ENCODE measurements around the gene TNRC6B.

TNRC6B gene

DNA sequence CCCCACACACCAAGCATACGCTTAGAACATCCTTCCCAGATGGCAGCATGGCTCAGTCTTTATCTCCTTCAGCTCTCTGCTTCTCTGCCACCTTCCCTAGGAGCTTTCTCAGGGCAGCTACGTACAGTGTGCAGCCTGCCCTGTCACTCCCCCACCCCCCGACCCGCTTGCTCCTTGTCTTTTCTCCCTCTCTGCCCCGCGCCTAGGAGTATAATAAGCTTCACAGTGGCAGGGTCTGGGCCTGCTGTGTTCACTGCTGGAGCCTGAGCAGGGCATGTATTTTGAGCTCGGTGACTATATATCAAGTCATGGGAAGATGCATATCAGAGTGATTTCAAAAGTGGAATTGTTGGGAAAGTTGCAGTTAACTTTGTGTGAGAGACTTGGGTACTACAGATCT is 112.8 kb downstream of the TNRC6B start:
- Histone ChIP-seq H3K4me1 (ENCODE audit: control insufficient read depth in 5 of 5, insufficient read depth in 5 of 5, low read length in 5 of 5) (no peaks in the 10 kb centered on the region), H3K27me3 (ENCODE audit: control insufficient read depth in 5 of 5, insufficient read depth in 4 of 5, low read length in 5 of 5) (no peaks in the 10 kb centered on the region), H3K4me3 (ENCODE audit: low read depth in 1 of 5, low read length in 5 of 5) (no peak overlapping the region), H3K9me3 (ENCODE audit: control insufficient read depth in 5 of 5, low read length in 5 of 5) (no peaks in the 10 kb centered on the region), H3K27ac (ENCODE audit: low read depth, low read length) (no peak overlapping the region), H3K9ac (ENCODE audit: low read length in 5 of 5) (no peak overlapping the region), H3K36me3 (ENCODE audit: control insufficient read depth in 5 of 5, insufficient read depth in 5 of 5, low read length in 5 of 5) (peaks cover 20 to 76% (median 56%) of the 10 kb centered on the region in 5 donors)

GRCh38 chr22:40294696-40295095 is 117.0 kb downstream of the TNRC6B start:
- no peaks in the 10 kb centered on the region for H3K27me3 ChIP-seq (ENCODE audit: control insufficient read depth in 5 of 5, insufficient read depth in 4 of 5, low read length in 5 of 5)
- H3K9me3 ChIP-seq (ENCODE audit: control insufficient read depth in 5 of 5, low read length in 5 of 5) = no peaks in the 10 kb centered on the region
- H3K9ac ChIP-seq (ENCODE audit: low read length in 5 of 5) = no peak overlapping the region
- peaks cover 0 to 3% (median 2%) of the 10 kb centered on the region in 5 donors for H3K4me1 ChIP-seq (ENCODE audit: control insufficient read depth in 5 of 5, insufficient read depth in 5 of 5, low read length in 5 of 5)
- H3K4me3 ChIP-seq (ENCODE audit: low read depth in 1 of 5, low read length in 5 of 5) = no peak overlapping the region
- H3K27ac ChIP-seq (ENCODE audit: low read depth, low read length) = no peak overlapping the region
- H3K36me3 ChIP-seq (ENCODE audit: control insufficient read depth in 5 of 5, insufficient read depth in 5 of 5, low read length in 5 of 5) = peaks cover 8 to 55% (median 27%) of the 10 kb centered on the region in 5 donors

GRCh38 chr22:40300316-40300715 is 122.6 kb downstream of the TNRC6B start:
- Histone ChIP-seq H3K36me3 (ENCODE audit: control insufficient read depth in 5 of 5, insufficient read depth in 5 of 5, low read length in 5 of 5) (peaks cover 14 to 46% (median 26%) of the 10 kb centered on the region in 5 donors), H3K4me1 (ENCODE audit: control insufficient read depth in 5 of 5, insufficient read depth in 5 of 5, low read length in 5 of 5) (peaks cover 0 to 15% (median 12%) of the 10 kb centered on the region in 5 donors)

GRCh38 chr22:40300884-40301672 is 123.4 kb downstream of the TNRC6B start:
- Histone ChIP-seq H3K4me3 (ENCODE audit: low read depth in 1 of 5, low read length in 5 of 5) (no peak overlapping the region), H3K36me3 (ENCODE audit: control insufficient read depth in 5 of 5, insufficient read depth in 5 of 5, low read length in 5 of 5) (peaks cover 14 to 47% (median 27%) of the 10 kb centered on the region in 5 donors), H3K27ac (ENCODE audit: low read depth, low read length) (no peak overlapping the region), H3K9ac (ENCODE audit: low read length in 5 of 5) (no peak overlapping the region), H3K27me3 (ENCODE audit: control insufficient read depth in 5 of 5, insufficient read depth in 4 of 5, low read length in 5 of 5) (no peaks in the 10 kb centered on the region), H3K9me3 (ENCODE audit: control insufficient read depth in 5 of 5, low read length in 5 of 5) (peaks cover 0 to 3% (median 0%) of the 10 kb centered on the region in 5 donors), H3K4me1 (ENCODE audit: control insufficient read depth in 5 of 5, insufficient read depth in 5 of 5, low read length in 5 of 5) (peaks cover 0 to 15% (median 12%) of the 10 kb centered on the region in 5 donors)

More at GRCh38 chr22:40300316-40300715, 122.6 kb downstream of the TNRC6B start:
- Histone ChIP-seq H3K4me3 (ENCODE audit: low read depth in 1 of 5, low read length in 5 of 5) (no peak overlapping the region), H3K27me3 (ENCODE audit: control insufficient read depth in 5 of 5, insufficient read depth in 4 of 5, low read length in 5 of 5) (no peaks in the 10 kb centered on the region), H3K27ac (ENCODE audit: low read depth, low read length) (no peak overlapping the region), H3K9ac (ENCODE audit: low read length in 5 of 5) (no peak overlapping the region), H3K9me3 (ENCODE audit: control insufficient read depth in 5 of 5, low read length in 5 of 5) (peaks cover 0 to 3% (median 0%) of the 10 kb centered on the region in 5 donors)

- Histone ChIP-seq H3K9me3 (ENCODE audit: control insufficient read depth in 5 of 5, low read length in 5 of 5) (peaks cover 0 to 3% (median 0%) of the 10 kb centered on the region in 5 donors), H3K27me3 (ENCODE audit: control insufficient read depth in 5 of 5, insufficient read depth in 4 of 5, low read length in 5 of 5) (no peaks in the 10 kb centered on the region), H3K4me3 (ENCODE audit: low read depth in 1 of 5, low read length in 5 of 5) (no peak overlapping the region), H3K4me1 (ENCODE audit: control insufficient read depth in 5 of 5, insufficient read depth in 5 of 5, low read length in 5 of 5) (peaks cover 0 to 15% (median 12%) of the 10 kb centered on the region in 5 donors), H3K27ac (ENCODE audit: low read depth, low read length) (no peak overlapping the region), H3K9ac (ENCODE audit: low read length in 5 of 5) (no peak overlapping the region), H3K36me3 (ENCODE audit: control insufficient read depth in 5 of 5, insufficient read depth in 5 of 5, low read length in 5 of 5) (peaks cover 14 to 43% (median 23%) of the 10 kb centered on the region in 5 donors)
Observed at GRCh38 chr22:40302149-40302548, 124.4 kb downstream of the TNRC6B start.

DNA sequence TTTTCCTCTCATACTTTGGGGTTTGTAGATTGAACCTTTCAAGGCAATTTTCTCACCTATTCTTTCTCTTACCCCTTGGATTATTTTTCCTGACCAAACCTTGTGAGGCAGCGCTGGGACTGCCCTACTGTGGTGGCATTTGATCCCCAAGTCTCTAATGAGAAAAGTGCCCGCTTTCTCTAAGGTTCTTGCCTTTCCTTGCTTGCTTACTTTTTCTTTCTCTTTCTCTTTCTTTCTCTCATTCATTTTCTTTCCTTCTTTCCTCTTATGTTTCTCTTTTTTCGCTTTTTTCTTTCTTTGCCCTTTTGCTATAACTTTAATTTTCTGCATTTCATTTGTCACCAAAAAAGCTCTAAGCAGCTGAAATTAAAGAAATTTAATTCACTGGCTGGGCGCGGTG is 127.9 kb downstream of the TNRC6B start:
- H3K27me3 ChIP-seq (ENCODE audit: control insufficient read depth in 5 of 5, insufficient read depth in 4 of 5, low read length in 5 of 5) = no peaks in the 10 kb centered on the region
- no peak overlapping the region for H3K27ac ChIP-seq (ENCODE audit: low read depth, low read length)
- peaks cover 18 to 69% (median 48%) of the 10 kb centered on the region in 5 donors for H3K36me3 ChIP-seq (ENCODE audit: control insufficient read depth in 5 of 5, insufficient read depth in 5 of 5, low read length in 5 of 5)

DNA sequence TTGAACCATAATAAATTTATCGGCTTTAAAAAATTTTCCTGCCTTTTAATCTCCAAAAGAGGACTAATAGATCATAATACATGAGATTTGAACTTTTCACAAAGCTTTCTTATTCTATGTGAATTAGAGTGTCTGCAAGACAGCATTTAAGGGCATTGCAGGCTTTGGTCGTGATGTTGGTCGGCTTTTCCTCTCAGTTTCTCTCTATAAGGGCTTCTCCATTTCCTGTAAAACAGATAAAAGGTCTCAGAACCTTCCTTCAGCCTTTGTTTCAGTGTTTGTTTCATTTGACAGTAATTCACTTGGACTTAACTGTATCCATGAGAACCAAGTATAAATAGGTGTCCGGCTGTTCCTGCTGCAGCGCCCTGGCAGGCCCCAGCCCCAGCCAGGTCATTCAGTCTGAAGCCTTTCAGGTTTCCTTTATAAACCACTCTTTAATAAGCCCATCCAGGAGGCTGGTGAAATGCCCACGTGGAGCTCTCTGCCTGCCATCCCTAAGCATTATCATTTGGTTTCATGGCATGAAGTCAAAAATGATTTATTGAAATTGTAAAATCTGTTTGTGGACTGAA is 131.4 kb downstream of the TNRC6B start:
- no peaks in the 10 kb centered on the region for H3K9me3 ChIP-seq (ENCODE audit: control insufficient read depth in 5 of 5, low read length in 5 of 5)
- peaks cover 27 to 75% (median 53%) of the 10 kb centered on the region in 5 donors for H3K36me3 ChIP-seq (ENCODE audit: control insufficient read depth in 5 of 5, insufficient read depth in 5 of 5, low read length in 5 of 5)
- no peak overlapping the region for H3K9ac ChIP-seq (ENCODE audit: low read length in 5 of 5)
- no peak overlapping the region for H3K27ac ChIP-seq (ENCODE audit: low read depth, low read length)
- H3K27me3 ChIP-seq (ENCODE audit: control insufficient read depth in 5 of 5, insufficient read depth in 4 of 5, low read length in 5 of 5) = no peaks in the 10 kb centered on the region
- peaks cover 3 to 11% (median 5%) of the 10 kb centered on the region in 5 donors for H3K4me1 ChIP-seq (ENCODE audit: control insufficient read depth in 5 of 5, insufficient read depth in 5 of 5, low read length in 5 of 5)
- no peak overlapping the region for H3K4me3 ChIP-seq (ENCODE audit: low read depth in 1 of 5, low read length in 5 of 5)

More for the DNA sequence above, 127.9 kb downstream of the TNRC6B start:
- Histone ChIP-seq H3K9ac (ENCODE audit: low read length in 5 of 5) (no peak overlapping the region), H3K4me3 (ENCODE audit: low read depth in 1 of 5, low read length in 5 of 5) (no peak overlapping the region), H3K4me1 (ENCODE audit: control insufficient read depth in 5 of 5, insufficient read depth in 5 of 5, low read length in 5 of 5) (peaks cover 3 to 10% (median 8%) of the 10 kb centered on the region in 5 donors), H3K9me3 (ENCODE audit: control insufficient read depth in 5 of 5, low read length in 5 of 5) (peaks cover 0 to 1% (median 0%) of the 10 kb centered on the region in 5 donors)

- H3K9me3 ChIP-seq (ENCODE audit: control insufficient read depth in 5 of 5, low read length in 5 of 5) = no peaks in the 10 kb centered on the region
- H3K9ac ChIP-seq (ENCODE audit: low read length in 5 of 5) = no peak overlapping the region
- no peak overlapping the region for H3K4me3 ChIP-seq (ENCODE audit: low read depth in 1 of 5, low read length in 5 of 5)
- peaks cover 3 to 11% (median 5%) of the 10 kb centered on the region in 5 donors for H3K4me1 ChIP-seq (ENCODE audit: control insufficient read depth in 5 of 5, insufficient read depth in 5 of 5, low read length in 5 of 5)
- H3K27ac ChIP-seq (ENCODE audit: low read depth, low read length) = peak overlapping the region; percentile 17
- H3K27me3 ChIP-seq (ENCODE audit: control insufficient read depth in 5 of 5, insufficient read depth in 4 of 5, low read length in 5 of 5) = no peaks in the 10 kb centered on the region
- peaks cover 32 to 80% (median 59%) of the 10 kb centered on the region in 5 donors for H3K36me3 ChIP-seq (ENCODE audit: control insufficient read depth in 5 of 5, insufficient read depth in 5 of 5, low read length in 5 of 5)
Observed at GRCh38 chr22:40309631-40310030, 131.9 kb downstream of the TNRC6B start.

- Histone ChIP-seq H3K4me1 (ENCODE audit: control insufficient read depth in 5 of 5, insufficient read depth in 5 of 5, low read length in 5 of 5) (peaks cover 3 to 11% (median 5%) of the 10 kb centered on the region in 5 donors), H3K36me3 (ENCODE audit: control insufficient read depth in 5 of 5, insufficient read depth in 5 of 5, low read length in 5 of 5) (peaks cover 37 to 82% (median 62%) of the 10 kb centered on the region in 5 donors), H3K27me3 (ENCODE audit: control insufficient read depth in 5 of 5, insufficient read depth in 4 of 5, low read length in 5 of 5) (no peaks in the 10 kb centered on the region), H3K4me3 (ENCODE audit: low read depth in 1 of 5, low read length in 5 of 5) (no peak overlapping the region), H3K9ac (ENCODE audit: low read length in 5 of 5) (peak overlapping the region in 1 of 5 donors; percentile 7), H3K27ac (ENCODE audit: low read depth, low read length) (peak overlapping the region; percentile 17), H3K9me3 (ENCODE audit: control insufficient read depth in 5 of 5, low read length in 5 of 5) (no peaks in the 10 kb centered on the region)
Observed at GRCh38 chr22:40310081-40310767, 132.5 kb downstream of the TNRC6B start.

Data from subcutaneous abdominal adipose tissue (tissue), 5 donors.